ENCODE measurements around the gene PSMD3.
"Not testable (repeated sequence)": the region's sequence is repeated elsewhere in the genome, so short reads cannot be mapped to it uniquely, and the experiment has no call there.

Gene PSMD3

DNA sequence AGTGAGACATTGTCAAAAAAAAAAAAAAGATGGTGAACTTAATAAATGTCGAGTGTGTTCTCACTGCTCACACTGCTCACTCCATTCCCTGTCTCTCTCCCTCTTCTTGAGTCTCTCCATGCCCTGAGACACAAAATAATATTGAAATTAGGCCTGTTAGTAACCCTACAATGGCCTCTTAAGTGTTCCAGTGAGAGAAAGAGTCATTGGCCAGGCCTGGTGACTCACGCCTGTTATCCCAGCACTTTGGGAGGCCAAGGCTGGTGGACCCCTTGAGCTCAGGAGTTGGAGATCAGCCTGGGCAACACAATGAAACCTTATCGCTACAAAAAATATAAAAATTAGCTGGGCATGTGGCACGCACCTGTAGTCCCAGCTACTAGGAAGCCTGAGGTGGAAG is 18.5 kb downstream of the PSMD3 start:
- no peak for DNase-seq

DNA sequence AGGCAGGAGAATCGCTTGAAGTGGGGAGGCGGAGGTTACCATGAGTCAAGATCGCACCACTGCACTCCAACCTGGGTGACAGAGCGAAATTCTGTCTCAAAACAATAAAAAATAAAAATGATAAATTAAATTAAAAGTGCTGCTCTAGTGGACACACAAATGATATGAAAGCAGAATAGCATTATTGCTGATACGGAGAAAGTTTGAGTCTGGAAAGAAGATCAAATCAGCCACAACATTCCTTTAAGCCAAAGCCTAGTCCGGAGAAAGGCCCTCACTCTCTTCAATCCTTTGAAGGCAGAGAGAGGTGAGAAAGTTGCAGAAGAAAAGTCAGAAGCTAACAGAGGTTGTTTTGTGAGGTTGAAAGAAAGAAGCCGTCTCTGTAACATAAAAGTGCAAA is 19.6 kb downstream of the PSMD3 start:
- DNase-seq: no peak

DNA sequence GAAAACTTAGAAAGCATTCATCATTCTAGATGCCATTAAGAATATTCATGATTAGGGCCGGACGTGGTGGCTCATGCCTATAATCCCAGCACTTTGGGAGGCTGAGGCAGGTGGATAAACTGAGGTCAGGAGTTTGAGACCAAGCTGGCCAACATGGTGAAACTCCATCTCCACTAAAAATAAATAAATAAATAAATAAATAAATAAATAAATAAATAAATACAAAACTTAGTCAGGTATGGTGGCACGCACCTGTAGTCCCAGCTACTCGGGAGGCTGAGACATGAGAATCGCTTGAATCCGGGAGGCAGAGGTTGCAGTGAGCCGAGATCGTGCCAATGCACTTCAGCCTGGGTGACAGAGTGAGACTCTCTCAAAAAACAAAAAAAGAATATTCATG is 20.7 kb downstream of the PSMD3 start:
- not testable (repeated sequence) for DNase-seq

DNA sequence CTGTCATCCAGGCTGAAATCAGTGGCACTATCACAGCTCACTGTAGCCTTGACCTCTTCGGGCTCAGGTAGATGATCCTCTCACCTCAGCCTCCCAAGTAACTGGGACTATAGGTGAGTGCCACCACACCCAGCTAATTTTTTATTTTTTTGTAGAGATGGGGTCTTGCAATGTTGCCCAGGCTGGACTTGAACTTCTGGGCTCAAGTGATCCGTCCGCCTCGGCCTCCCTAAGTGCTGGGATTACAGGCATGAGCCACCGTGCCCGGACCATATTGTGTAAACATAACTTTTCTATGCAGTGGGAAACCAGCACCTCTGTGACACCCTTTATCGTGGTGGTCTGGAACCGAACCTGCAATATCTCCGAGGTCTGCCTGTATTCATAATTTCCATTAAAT is 23.5 kb downstream of the PSMD3 start:
- no peak for DNase-seq

DNA sequence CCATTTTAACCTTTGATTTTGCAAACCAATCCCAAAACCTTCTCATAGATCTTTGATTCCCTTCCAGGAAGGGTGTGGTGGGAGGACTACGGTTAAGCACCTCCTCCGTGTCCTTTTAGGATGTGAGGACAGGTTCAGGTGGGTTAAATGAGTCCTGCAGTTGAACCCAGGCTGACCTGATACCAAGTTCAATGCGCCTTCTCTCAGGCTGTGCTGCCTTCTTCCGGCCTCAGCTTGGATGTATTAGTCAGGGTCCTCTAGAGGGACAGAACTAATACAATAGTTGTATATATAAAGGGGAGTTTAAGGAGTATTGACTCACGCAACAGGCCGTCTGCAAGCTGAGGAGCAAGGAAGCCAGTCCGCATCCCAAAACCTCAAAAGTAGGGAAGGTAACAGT is 24.1 kb downstream of the PSMD3 start:
- DNase-seq: no peak

DNA sequence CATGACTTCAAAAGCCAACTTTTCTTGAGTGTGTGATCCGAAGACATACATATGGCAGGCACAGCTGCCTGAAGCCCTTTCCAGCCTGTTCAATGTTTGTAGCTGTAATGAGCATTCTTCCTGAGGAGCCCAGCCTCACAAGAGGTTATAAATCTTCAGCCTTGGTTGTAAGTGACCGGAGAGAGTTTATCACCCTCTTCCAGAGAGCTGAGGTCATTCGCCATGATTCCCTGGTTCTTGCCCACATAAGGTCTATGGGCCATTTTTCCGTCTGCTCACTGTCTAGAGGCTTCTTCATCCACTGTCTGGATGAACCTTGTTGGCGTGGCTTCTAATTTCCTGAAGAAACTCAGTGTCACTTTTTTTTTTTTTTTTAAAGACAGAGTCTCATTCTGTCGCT is 24.9 kb downstream of the PSMD3 start:
- no peak for DNase-seq

DNA sequence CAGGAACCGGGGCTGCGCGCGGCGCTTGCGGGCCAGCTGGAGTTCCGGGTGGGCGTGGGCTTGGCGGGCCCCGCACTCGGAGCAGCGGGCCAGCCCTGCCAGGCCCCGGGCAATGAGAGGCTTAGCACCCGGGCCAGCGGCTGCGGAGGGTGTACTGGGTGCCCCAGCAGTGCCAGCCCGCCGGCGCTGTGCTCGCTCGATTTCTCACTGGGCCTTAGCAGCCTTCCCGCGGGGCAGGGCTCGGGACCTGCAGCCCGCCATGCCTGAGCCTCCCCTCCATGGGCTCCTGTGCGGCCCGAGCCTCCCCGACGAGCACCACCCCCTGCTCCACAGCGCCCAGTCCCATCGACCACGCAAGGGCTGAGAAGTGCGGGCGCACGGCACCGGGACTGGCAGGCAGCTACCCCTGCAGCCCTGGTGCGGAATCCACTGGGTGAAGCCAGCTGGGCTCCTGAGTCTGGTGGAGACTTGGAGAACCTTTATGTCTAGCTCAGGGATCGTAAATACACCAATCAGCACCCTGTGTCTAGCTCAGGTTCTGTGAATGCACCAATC is 30.4 kb downstream of the PSMD3 start:
- not testable (repeated sequence) for DNase-seq

DNA sequence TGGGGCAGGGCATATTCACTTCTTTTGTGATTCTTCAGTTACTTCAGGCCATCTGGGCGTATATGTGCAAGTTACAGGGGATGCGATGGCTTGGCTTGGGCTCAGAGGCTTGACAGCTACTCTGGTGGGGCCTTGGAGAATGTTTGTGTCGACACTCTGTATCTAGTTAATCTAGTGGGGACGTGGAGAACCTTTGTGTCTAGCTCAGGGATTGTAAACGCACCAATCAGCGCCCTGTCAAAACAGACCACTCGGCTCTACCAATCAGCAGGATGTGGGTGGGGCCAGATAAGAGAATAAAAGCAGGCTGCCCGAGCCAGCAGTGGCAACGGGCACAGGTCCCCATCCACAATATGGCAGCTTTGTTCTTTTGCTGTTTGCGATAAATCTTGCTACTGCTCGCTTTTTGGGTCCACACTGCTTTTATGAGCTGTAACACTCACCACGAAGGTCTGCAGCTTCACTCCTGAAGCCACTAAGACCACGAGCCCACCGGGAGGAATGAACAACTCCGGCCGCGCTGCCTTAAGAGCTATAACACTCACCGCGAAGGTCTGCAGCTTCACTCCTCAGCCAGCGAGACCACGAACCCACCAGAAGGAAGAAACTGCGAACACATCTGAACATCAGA is 31.5 kb downstream of the PSMD3 start:
- not testable (repeated sequence) for DNase-seq

DNA sequence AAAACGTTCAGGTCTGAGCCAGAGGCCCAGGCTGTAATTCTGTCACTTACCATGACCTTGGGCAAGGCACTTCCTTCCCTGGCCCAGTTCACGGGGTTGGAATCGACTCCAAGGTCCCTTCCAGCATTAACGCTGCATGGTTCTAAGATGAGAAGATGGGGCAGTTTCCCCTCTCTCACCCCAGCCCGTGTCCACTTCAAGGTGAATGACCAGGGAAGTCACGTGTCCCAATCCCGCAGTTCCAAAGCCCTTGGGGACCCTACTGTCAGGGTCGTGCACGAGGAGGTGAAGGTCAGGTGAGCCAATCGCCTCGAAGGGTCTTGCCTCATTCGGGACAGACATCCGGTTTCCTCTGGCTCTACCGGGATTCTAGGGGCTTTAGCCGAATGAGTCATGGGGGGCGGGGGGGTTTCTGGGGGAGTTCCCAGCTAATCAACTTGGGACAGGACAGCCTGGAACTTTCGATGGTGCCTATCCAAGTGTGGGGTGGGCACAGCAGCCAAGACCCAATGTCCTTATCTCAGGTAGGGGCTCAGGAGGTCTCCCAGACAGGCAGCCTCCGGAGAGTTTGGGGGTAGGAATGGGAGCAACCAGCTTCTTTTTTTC is 33.9 kb downstream of the PSMD3 start:
- no peak for DNase-seq

DNA sequence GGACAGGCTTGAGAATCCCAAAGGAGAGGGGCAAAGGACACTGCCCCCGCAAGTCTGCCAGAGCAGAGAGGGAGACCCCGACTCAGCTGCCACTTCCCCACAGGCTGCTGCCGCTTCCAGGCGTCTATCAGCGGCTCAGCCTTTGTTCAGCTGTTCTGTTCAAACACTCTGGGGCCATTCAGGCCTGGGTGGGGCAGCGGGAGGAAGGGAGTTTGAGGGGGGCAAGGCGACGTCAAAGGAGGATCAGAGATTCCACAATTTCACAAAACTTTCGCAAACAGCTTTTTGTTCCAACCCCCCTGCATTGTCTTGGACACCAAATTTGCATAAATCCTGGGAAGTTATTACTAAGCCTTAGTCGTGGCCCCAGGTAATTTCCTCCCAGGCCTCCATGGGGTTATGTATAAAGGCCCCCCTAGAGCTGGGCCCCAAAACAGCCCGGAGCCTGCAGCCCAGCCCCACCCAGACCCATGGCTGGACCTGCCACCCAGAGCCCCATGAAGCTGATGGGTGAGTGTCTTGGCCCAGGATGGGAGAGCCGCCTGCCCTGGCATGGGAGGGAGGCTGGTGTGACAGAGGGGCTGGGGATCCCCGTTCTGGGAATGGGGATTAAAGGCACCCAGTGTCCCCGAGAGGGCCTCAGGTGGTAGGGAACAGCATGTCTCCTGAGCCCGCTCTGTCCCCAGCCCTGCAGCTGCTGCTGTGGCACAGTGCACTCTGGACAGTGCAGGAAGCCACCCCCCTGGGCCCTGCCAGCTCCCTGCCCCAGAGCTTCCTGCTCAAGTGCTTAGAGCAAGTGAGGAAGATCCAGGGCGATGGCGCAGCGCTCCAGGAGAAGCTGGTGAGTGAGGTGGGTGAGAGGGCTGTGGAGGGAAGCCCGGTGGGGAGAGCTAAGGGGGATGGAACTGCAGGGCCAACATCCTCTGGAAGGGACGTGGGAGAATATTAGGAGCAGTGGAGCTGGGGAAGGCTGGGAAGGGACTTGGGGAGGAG is 34.7 kb downstream of the PSMD3 start, which contains the start of gene CSF3:
Gene CSF3, plus strand, starts transcription at position 436 of the 993 bp plus-strand sequence. Its CDS starts 35 bp downstream, at position 471.
- no peak for DNase-seq

DNA sequence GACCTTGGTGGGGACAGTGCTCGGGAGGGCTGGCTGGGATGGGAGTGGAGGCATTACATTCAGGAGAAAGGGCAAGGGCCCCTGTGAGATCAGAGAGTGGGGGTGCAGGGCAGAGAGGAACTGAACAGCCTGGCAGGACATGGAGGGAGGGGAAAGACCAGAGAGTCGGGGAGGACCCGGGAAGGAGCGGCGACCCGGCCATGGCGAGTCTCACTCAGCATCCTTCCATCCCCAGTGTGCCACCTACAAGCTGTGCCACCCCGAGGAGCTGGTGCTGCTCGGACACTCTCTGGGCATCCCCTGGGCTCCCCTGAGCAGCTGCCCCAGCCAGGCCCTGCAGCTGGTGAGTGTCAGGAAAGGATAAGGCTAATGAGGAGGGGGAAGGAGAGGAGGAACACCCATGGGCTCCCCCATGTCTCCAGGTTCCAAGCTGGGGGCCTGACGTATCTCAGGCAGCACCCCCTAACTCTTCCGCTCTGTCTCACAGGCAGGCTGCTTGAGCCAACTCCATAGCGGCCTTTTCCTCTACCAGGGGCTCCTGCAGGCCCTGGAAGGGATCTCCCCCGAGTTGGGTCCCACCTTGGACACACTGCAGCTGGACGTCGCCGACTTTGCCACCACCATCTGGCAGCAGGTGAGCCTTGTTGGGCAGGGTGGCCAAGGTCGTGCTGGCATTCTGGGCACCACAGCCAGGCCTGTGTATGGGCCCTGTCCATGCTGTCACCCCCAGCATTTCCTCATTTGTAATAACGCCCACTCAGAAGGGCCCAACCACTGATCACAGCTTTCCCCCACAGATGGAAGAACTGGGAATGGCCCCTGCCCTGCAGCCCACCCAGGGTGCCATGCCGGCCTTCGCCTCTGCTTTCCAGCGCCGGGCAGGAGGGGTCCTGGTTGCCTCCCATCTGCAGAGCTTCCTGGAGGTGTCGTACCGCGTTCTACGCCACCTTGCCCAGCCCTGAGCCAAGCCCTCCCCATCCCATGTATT is 35.7 kb downstream of the PSMD3 start:
- no peak for DNase-seq

DNA sequence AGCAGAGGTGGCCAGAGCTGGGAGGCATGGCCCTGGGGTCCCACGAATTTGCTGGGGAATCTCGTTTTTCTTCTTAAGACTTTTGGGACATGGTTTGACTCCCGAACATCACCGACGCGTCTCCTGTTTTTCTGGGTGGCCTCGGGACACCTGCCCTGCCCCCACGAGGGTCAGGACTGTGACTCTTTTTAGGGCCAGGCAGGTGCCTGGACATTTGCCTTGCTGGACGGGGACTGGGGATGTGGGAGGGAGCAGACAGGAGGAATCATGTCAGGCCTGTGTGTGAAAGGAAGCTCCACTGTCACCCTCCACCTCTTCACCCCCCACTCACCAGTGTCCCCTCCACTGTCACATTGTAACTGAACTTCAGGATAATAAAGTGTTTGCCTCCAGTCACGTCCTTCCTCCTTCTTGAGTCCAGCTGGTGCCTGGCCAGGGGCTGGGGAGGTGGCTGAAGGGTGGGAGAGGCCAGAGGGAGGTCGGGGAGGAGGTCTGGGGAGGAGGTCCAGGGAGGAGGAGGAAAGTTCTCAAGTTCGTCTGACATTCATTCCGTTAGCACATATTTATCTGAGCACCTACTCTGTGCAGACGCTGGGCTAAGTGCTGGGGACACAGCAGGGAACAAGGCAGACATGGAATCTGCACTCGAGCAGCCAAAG is 36.9 kb downstream of the PSMD3 start:
- DNase-seq: no peak

DNA sequence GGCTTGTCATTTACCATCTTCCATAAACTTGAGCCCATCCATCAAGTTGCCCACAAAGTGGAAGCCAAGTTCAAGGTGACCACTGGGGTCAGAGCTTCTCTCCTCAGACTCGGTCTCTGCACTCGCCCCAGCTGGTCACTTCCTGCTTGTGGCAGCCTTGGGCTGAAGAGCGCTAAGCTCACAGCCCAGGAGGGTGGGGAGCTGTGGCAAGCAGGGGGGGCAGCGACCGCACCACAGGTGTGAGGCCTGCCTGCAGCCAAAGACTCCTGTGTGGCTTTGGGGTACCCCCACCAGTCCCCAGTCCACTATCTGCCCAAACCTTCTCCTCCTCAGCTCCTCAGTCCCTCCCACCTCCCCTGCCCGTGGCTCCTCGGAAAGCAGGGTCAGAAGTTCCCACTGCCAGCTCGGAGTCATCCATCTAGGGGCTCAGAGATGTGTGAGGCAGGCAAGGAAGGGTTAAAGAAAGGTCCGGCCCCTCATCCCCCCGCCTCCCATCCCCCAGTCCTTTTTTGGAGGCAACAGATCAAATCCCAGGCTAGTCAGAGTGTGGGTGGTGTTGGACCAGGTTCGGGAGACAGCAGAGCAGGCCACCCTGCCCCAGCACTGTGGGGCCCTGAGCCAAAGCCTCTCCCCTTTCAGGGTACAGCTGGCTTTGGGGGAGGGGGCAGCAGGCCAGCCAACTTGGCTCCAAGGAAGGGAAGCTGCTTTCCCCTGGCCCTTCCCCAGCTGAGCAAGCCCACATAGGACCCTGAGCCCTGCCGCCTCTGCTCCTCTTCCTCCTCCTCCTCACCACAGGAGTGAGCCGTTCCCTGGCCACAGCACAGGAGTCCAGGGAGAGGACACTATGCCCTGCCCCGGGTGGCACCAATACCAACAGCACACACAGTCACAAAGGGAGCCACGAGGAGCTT is 37.9 kb downstream of the PSMD3 start:
- DNase-seq: no peak

DNA sequence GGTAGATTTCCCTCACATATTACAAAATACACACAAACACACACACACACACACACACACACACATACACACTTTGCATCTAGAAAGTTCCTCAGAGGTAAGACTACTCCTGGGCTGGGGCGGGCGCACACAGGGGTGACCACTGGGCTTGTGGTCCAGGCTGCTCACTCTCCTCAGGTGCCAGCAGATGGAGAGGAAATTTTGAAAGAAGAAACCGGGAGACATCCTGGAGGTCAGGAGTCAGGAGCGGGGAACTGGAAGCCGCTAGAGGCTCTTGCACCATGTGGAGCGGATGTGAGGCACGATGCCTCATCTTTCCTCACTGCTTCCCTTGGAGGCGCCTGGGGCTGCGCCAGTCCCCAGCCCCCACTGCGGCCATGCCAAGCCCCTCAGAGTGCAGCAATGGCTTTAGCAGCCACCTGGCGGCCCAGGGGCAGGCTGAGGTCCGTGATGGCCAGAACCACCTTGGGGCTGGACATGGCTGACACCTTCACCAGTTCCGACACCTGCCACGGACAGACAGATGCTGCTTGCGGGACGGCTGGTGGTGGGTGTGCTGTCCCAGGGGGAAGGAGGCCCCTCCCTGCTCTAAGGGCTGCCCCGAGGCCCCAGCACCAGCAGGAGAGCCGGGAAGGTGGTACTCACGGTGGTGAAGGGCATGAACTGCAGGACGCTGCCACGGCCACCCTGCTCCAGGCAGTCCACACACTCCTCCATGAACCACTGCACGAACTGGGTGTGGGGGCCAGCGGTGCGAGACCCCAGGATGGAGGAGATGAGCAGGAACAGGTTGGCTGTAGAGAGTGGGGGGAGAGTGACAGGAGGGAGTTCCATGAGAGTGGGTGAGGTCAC is 38.8 kb downstream of the PSMD3 start:
- no peak for DNase-seq

DNA sequence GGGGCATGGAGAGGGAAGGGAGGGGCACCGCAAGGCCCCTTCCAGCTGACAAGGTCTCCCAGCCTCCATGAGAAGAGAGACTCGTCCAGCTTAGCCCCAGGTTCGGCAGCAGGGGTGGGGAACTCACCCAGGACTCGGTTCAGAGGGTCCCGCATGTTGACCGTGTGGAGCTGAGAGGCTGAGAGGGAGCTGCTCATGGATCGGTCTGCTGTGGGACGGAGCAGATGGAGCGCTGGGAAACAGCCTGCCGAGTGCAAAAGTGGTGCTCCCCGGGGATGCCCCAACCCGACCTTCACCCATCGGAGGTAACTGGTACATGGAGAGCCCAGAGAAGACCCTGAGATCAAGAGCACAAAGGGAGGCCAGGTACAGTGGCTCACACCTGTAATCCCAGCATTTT is 39.5 kb downstream of the PSMD3 start:
- no peak for DNase-seq

DNA sequence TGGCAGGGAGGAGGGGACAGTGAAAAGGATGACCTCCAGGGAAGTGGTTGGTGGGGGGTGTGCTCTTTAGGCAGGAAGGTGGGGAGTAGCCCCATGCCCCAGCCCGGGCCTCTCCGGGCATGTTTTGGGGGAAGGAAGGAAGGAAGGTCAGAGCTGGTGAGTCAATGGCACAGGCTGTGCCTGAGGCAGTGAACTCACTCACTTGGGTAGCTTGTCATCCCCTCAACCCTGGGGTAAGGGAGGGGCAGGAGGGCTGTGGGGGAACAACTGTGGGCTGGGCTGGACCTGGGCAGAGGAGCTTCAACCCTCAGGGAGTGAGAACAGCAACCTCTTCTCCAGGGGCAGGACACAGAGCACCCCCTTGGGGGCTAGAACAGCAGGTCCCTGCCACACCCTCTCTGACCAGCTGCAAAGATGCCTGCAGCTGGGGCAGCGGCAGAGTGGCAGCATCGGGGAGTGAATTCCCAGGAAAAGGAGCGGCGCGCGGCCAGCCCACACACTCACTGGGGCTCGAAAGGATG is 40.9 kb downstream of the PSMD3 start:
- no peak for DNase-seq

DNA sequence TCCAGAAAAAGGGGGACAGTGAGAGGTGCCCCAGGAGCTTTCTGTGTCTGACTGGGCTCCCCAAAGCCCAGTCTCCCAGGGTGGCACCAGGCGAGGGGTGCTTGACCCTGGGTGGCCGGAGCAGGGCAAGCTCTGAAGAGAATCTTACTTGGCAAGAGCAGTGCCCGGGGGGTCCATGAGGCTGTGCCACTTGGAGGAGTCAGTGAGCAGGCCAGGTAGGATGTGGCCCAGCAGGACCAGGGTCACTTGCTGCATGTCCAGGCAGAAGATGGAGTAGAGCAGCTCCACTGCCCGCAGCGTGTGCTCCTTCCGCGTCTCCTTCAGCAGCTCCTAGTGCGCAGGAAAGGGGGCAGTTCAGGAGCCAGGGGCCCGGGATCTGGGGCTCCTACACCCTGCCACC is 41.9 kb downstream of the PSMD3 start:
- DNase-seq: no peak

DNA sequence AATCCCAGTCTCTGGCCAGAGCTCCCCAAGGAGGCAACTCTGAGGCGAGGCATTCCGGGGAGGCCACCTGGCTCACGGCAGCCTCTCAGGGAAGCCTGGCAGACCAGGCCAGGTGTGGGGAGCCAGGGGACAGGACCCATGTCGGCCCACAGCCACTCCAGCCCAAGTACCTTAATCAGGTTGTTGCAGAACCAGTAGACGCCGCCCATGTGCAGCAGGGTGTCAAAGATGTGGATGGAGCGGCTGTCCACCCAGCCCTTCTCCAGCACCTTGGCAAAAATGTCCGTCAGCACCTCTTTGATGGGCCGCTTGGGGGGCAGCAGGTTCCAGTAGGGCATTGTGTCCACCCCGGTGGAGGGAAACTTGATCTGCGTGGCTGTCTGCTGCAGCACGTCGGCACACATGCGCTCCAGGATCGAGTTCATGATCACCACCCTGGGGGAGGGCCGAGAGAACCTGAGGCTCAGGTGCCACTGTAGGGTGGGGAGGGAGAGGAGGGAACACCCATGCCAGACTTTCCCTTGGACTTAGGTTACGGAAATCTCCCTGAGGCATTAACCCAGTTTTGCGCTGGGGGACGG is 42.4 kb downstream of the PSMD3 start:
- peak; percentile 28 for DNase-seq

Measured in DMS79 treated with DMSO at 0.1 percent for 48 hours (cell line).